Neuronal stem cell (in vitro differentiated cells): ENCODE data around the gene TLR9.

Experiments
- DNase-seq: peaks from one replicate; pipeline ENCODE4 v3.0.0-alpha.2; 2013; ENCODE audit warnings: low spot score
- H2AFZ ChIP-seq: one replicate; pipeline ENCODE4 v1.6.1; 2013; ENCODE audit warnings: mild to moderate bottlenecking, low read length, inconsistent platforms
- H2AK5ac ChIP-seq: 2 replicates; pipeline ENCODE4 v1.6.1; 2013; ENCODE audit warnings: low read depth, mild to moderate bottlenecking, inconsistent platforms, low read length, moderate library complexity, mixed read lengths
- H2BK120ac ChIP-seq: 2 replicates; pipeline ENCODE4 v1.6.1; 2013; ENCODE audit warnings: low read depth, mild to moderate bottlenecking, inconsistent platforms, low read length, moderate library complexity, mixed read lengths
- H2BK12ac ChIP-seq: one replicate; pipeline ENCODE4 v1.6.1; 2013; ENCODE audit warnings: low read length, inconsistent platforms
- H2BK15ac ChIP-seq: 2 replicates; pipeline ENCODE4 v1.6.1; 2013; ENCODE audit warnings: mild to moderate bottlenecking, low read length, inconsistent platforms, mixed read lengths
- H2BK5ac ChIP-seq: one replicate; pipeline ENCODE4 v1.6.1; 2013; ENCODE audit warnings: inconsistent platforms, mild to moderate bottlenecking, low read length, moderate library complexity
- H3K14ac ChIP-seq: one replicate; pipeline ENCODE4 v1.6.1; 2013; ENCODE audit warnings: low read length, inconsistent platforms
- H3K18ac ChIP-seq: 2 replicates; pipeline ENCODE4 v1.6.1; 2013; ENCODE audit warnings: low read length, inconsistent platforms
- H3K23ac ChIP-seq: 2 replicates; pipeline ENCODE4 v1.6.1; 2013; ENCODE audit warnings: low read depth, mild to moderate bottlenecking, mixed read lengths, low read length, inconsistent platforms; ENCODE audit not compliant: poor library complexity
- H3K27ac ChIP-seq: replicated peaks from 3 replicates; pipeline ENCODE4 v1.5.1; 2013; ENCODE audit warnings: low read length, inconsistent platforms
- H3K27me3 ChIP-seq, 3 experiments: 2 replicates each; pipeline ENCODE4 v1.6.1; 2013; ENCODE audit warnings: low read length in 3 of 3, mild to moderate bottlenecking in 2 of 3, inconsistent platforms in 1 of 3, low read depth in 1 of 3, mixed read lengths in 1 of 3, moderate library complexity in 1 of 3; ENCODE audit not compliant: control insufficient read depth in 3 of 3, insufficient read depth in 3 of 3
- H3K36me3 ChIP-seq, 2 donors: replicated peaks in 1 of 2; 2 replicates each; pipeline ENCODE4 v1.6.1; 2013; ENCODE audit warnings: low read length in 2 of 2; ENCODE audit not compliant: control insufficient read depth in 2 of 2, insufficient read depth in 2 of 2
- H3K4ac ChIP-seq: 2 replicates; pipeline ENCODE4 v1.6.1; 2013; ENCODE audit warnings: inconsistent platforms, mild to moderate bottlenecking, low read length, moderate library complexity
- H3K4me1 ChIP-seq, 2 donors: 1 replicate in 1 of 2; 2 replicates in 1 of 2; pipeline ENCODE4 v1.6.1; 2013; ENCODE audit warnings: low read length in 2 of 2, low read depth in 1 of 2; ENCODE audit not compliant: control insufficient read depth in 2 of 2, insufficient read depth in 1 of 2
- H3K4me2 ChIP-seq: one replicate; pipeline ENCODE4 v1.6.1; 2013; ENCODE audit warnings: mild to moderate bottlenecking, low read length, inconsistent platforms; ENCODE audit not compliant: insufficient read depth, poor library complexity, severe bottlenecking
- H3K4me3 ChIP-seq, 2 donors: 2 replicates each; pipeline ENCODE4 v1.5.1; 2013; ENCODE audit warnings: low read length in 2 of 2, mild to moderate bottlenecking in 2 of 2, inconsistent platforms in 1 of 2, moderate library complexity in 1 of 2
- H3K79me1 ChIP-seq: one replicate; pipeline ENCODE4 v1.6.1; 2013; ENCODE audit warnings: low read depth, mild to moderate bottlenecking, inconsistent platforms, low read length, moderate library complexity
- H3K9ac ChIP-seq: one replicate; pipeline ENCODE4 v1.6.1; 2013; ENCODE audit warnings: mild to moderate bottlenecking, low read depth, low read length, inconsistent platforms; ENCODE audit not compliant: poor library complexity
- H3K9me3 ChIP-seq, 2 donors: replicated peaks in 1 of 2; 2 replicates each; pipeline versions ENCODE3 to v1.6.1; 2013; ENCODE audit warnings: low read length in 2 of 2, mild to moderate bottlenecking in 2 of 2, inconsistent platforms in 1 of 2, low read depth in 1 of 2, mixed read lengths in 1 of 2, moderate library complexity in 1 of 2; ENCODE audit not compliant: control insufficient read depth in 2 of 2, insufficient read depth in 1 of 2
- H4K8ac ChIP-seq: one replicate; pipeline ENCODE4 v1.6.1; 2013; ENCODE audit warnings: low read depth, mild to moderate bottlenecking, inconsistent platforms, low read length, moderate library complexity
- H4K91ac ChIP-seq: one replicate; pipeline ENCODE4 v1.6.1; 2013; ENCODE audit warnings: low read length, low read depth, mild to moderate bottlenecking, inconsistent platforms; ENCODE audit not compliant: poor library complexity
- WGBS, 2 donors: extraction: QIAGEN DNeasy Blood & Tissue Kit; methylation state at CpG; one replicate each; pipeline ENCODE4 v1.1.7; 2013; ENCODE audit warnings: missing lambda C conversion rate in 2 of 2, mixed read lengths in 1 of 2; ENCODE audit not compliant: insufficient read length in 2 of 2, insufficient replicate concordance in 1 of 2; ENCODE audit errors: extremely low coverage in 2 of 2; 5-methylcytosine and 5-hydroxymethylcytosine counted together

The TLR9 gene

DNA sequence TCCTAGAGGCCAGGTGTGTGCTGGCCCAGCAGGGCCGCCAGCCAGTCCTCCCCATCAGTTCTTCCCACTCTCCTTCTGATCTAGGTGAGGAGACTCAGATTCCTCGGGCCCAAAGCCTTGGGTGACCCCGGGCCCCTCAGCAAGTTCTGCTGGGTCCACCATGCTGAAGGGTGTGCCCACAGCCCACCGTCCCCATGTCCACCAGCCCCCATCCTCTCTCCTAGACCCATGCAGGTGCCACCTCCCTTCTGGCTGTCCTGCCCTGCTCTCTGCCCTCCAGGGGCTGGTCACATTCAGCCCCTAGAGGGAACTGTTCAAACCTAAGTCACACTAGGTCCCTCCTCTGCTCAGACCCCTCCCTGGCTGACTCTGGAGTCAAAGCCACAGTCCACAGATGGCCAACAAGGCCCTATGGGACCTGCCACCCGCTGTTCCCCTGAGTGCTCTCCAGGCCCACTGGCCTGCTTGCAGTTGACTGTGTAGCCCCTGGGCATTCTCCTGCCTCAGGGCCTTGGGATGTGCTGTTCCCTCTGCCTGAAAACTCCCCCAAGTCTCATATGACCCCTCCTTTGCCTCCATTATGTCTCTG, 878 bp upstream of the TLR9 start:
- Histone ChIP-seq H3K14ac (no peak overlapping the region), H3K4me1 (no peaks in the 10 kb centered on the region), H2BK5ac (peak overlapping the region; percentile 6), H3K4ac (no peak overlapping the region), H3K23ac (no peak overlapping the region), H3K4me3 (no peak overlapping the region), H2AFZ (no peak overlapping the region), H3K36me3 (peaks cover 9 to 30% of the 10 kb centered on the region in 2 donors), H3K18ac (no peak overlapping the region), H4K91ac (no peak overlapping the region), H3K27me3 (no peaks in the 10 kb centered on the region), H2AK5ac (no peak overlapping the region), H3K9me3 (no peaks in the 10 kb centered on the region), H4K8ac (no peak overlapping the region), H3K4me2 (no peak overlapping the region), H3K79me1 (peaks cover 2% of the 10 kb centered on the region), H2BK15ac (no peak overlapping the region), H2BK120ac (no peak overlapping the region), H3K9ac (no peak overlapping the region), H2BK12ac (no peak overlapping the region), H3K27ac (no peak overlapping the region)
- DNase-seq: no peak
- no CpG with 5 or more reads among the region's 5 CpGs for WGBS, 2 donors

DNA sequence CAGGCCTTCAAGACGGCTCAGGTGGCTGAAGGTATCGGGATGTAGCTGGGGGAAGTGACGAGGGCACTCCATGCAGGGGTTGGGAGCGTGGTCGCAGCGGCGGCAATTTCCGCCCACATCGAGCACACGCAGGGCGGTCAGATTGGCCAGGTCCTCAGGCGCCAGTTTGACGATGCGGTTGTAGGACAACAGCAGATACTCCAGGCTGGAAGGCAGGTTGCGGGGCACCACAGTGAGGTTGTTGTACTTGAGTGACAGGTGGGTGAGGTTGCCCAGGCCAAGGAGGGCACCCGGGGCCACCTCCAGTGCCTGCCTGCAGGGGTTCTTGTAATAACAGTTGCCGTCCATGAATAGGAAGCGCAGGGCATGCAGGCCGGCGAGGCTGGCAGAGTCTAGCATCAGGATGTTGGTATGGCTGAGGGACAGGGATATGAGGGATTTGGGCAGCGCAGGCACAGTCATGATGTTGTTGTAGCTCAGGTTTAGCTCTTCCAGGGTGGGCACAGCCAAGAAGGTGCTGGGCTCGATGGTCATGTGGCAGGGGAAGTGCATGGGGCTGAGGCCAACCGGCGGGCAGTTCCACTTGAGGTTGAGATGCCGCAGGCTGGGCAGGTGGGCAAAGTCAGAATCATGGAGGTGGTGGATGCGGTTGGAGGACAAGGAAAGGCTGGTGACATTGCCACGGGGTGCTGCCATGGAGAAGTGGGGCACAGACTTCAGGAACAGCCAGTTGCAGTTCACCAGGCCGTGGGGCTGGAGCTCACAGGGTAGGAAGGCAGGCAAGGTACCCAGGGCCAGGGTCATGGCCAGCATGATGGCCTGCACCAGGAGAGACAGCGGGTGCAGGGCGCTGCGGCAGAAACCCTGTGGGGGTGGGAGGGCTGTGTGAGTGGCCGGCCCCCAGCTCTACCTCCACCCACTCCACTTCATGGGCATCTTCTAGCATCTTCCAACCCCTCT, 1.7 kb downstream of the TLR9 start:
- H3K14ac ChIP-seq: no peak overlapping the region
- no peak overlapping the region for H2BK15ac ChIP-seq
- no peak overlapping the region for H3K23ac ChIP-seq
- peak overlapping the region; percentile 48 for H3K18ac ChIP-seq
- no peak overlapping the region for H3K4me3 ChIP-seq
- peak overlapping the region; percentile 7 for H2BK12ac ChIP-seq
- no peak overlapping the region for H2AFZ ChIP-seq
- peak overlapping the region; percentile 70 for H3K9ac ChIP-seq
- H3K4me1 ChIP-seq: peaks cover 6 to 9% of the 10 kb centered on the region in 2 donors
- H2BK120ac ChIP-seq: peak overlapping the region; percentile 72
- no peak for DNase-seq
- H3K27ac ChIP-seq: no peak overlapping the region
- no peaks in the 10 kb centered on the region for H3K27me3 ChIP-seq
- no peak overlapping the region for H4K8ac ChIP-seq
- H3K4ac ChIP-seq: peak overlapping the region; percentile 37
- peak overlapping the region; percentile 92 for H2AK5ac ChIP-seq
- H4K91ac ChIP-seq: peak overlapping the region; percentile 30
- peaks cover 2% of the 10 kb centered on the region for H3K79me1 ChIP-seq
- H3K4me2 ChIP-seq: no peak overlapping the region
- peak overlapping the region; percentile 96 for H2BK5ac ChIP-seq
- peaks cover 0 to 4% of the 10 kb centered on the region in 2 donors for H3K36me3 ChIP-seq
- no CpG with 5 or more reads among the region's 32 CpGs for WGBS, 2 donors
- no peaks in the 10 kb centered on the region for H3K9me3 ChIP-seq

DNA sequence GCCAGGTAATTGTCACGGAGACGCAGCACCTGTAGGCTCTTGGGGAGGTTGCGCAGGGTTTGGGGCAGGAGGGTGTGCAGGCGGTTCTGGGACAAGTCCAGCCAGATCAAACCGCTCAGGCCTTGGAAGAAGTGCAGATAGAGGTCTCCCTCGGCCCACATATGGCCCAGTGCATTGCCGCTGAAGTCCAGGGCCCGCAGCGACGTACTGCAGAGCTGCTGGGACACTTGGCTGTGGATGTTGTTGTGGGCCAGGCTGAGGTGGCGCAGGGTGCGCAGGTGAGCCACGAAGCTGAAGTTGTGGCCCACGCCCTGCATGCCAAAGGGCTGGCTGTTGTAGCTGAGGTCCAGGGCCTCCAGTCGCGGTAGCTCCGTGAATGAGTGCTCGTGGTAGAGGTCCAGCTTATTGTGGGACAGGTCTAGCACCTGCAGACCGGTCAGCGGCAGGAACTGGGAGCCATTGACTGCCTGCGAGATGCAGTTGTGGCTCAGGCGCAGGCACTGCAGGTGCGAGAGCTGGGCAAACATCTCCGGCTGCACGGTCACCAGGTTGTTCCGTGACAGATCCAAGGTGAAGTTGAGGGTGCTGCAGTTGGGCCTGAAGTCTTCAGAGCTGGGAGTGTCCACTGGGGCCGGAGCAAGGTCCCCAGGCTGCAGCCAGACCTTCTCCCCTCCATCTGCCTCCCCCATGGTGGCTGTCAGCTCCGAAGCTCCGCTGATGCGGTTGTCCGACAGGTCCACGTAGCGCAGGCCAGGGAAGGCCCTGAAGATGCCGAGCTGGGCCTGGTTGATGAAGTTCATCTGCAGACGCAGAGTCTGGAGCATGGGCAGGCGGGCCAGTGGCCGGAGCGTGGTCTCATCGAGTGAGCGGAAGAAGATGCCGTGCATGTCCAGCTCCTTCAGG, 2.9 kb downstream of the TLR9 start:
- DNase-seq: no peak
- no peak overlapping the region for H4K8ac ChIP-seq
- no peak overlapping the region for H2BK120ac ChIP-seq
- H4K91ac ChIP-seq: no peak overlapping the region
- peaks cover 2% of the 10 kb centered on the region for H3K79me1 ChIP-seq
- H3K18ac ChIP-seq: no peak overlapping the region
- H3K36me3 ChIP-seq: peaks cover 0 to 1% of the 10 kb centered on the region in 2 donors
- H3K27ac ChIP-seq: no peak overlapping the region
- peak overlapping the region; percentile 16 for H2BK12ac ChIP-seq
- H3K9ac ChIP-seq: peak overlapping the region; percentile 21
- H2AFZ ChIP-seq: no peak overlapping the region
- H3K4me2 ChIP-seq: no peak overlapping the region
- H3K9me3 ChIP-seq: no peaks in the 10 kb centered on the region
- peak overlapping the region; percentile 75 for H2BK5ac ChIP-seq
- peak overlapping the region; percentile 37 for H2BK15ac ChIP-seq
- H3K4me1 ChIP-seq: peaks cover 7 to 11% of the 10 kb centered on the region in 2 donors
- peak overlapping the region; percentile 96 for H2AK5ac ChIP-seq
- no peak overlapping the region for H3K4ac ChIP-seq
- WGBS, 2 donors: no CpG with 5 or more reads among the region's 41 CpGs
- H3K23ac ChIP-seq: peak overlapping the region; percentile 65
- no peaks in the 10 kb centered on the region for H3K27me3 ChIP-seq
- no peak overlapping the region for H3K4me3 ChIP-seq
- H3K14ac ChIP-seq: peak overlapping the region; percentile 2
